Osteoblast (primary cell): Measurements from ENCODE around the gene DIAPH2. TPM values are rescaled to one million over a fixed set of nuclear protein-coding genes. Genes with fewer than 3 reads are reported as not detected.

Source experiments
- DNase-seq: peaks from one replicate; pipeline ENCODE4 v3.0.0; 2011; ENCODE audit warnings: low spot score, mixed read lengths; ENCODE audit not compliant: insufficient read length; ENCODE audit errors: missing footprints
- H2AFZ ChIP-seq: 2 replicates; pipeline ENCODE4 v1.6.0; 2011; ENCODE audit warnings: mild to moderate bottlenecking, low read length
- H3K27ac ChIP-seq: 2 replicates; pipeline ENCODE4 v1.5.1; 2011; ENCODE audit warnings: mild to moderate bottlenecking, low read depth, low read length, moderate library complexity
- H3K27me3 ChIP-seq: 2 replicates; pipeline ENCODE4 v1.6.0; 2012; ENCODE audit warnings: mild to moderate bottlenecking, control low read depth, inconsistent platforms, low read length, moderate library complexity; ENCODE audit not compliant: insufficient read depth
- H3K36me3 ChIP-seq: 2 replicates; pipeline ENCODE4 v1.5.1; 2011; ENCODE audit warnings: mild to moderate bottlenecking, low read length, control low read depth, moderate library complexity; ENCODE audit not compliant: insufficient read depth
- H3K4me1 ChIP-seq: 2 replicates; pipeline ENCODE4 v1.5.1; 2011; ENCODE audit warnings: mild to moderate bottlenecking, low read length, control low read depth, moderate library complexity; ENCODE audit not compliant: insufficient read depth
- H3K4me2 ChIP-seq: 2 replicates; pipeline ENCODE4 v1.6.0; 2011; ENCODE audit warnings: mild to moderate bottlenecking, low read length; ENCODE audit not compliant: insufficient read depth
- H3K4me3 ChIP-seq: fragments of 200-600 bp; sonication (generic); 3 replicates; pipeline ENCODE4 v1.5.1; 2012; ENCODE audit warnings: mild to moderate bottlenecking, low read length, inconsistent platforms; ENCODE audit not compliant: insufficient read depth
- H3K79me2 ChIP-seq: 2 replicates; pipeline ENCODE4 v1.6.0; 2012; ENCODE audit warnings: mild to moderate bottlenecking, low read length, control low read depth, inconsistent platforms; ENCODE audit not compliant: insufficient read depth
- H3K9me3 ChIP-seq: 2 replicates; pipeline ENCODE4 v1.5.1; 2011; ENCODE audit warnings: low read depth, low read length, control low read depth
- H4K20me1 ChIP-seq: 2 replicates; pipeline ENCODE4 v1.6.0; 2012; ENCODE audit warnings: mild to moderate bottlenecking, low read length, control low read depth; ENCODE audit not compliant: insufficient read depth
- CTCF ChIP-seq: IDR thresholded peaks from 2 replicates; pipeline ENCODE4 v1.5.1; 2011; ENCODE audit warnings: mild to moderate bottlenecking, low read depth, low read length, moderate library complexity; ENCODE audit errors: extremely low read depth
- total RNA-seq: library from RNA; depleted of rRNA; stranded (reverse); fragments of >200 nt; gene quantifications from 2 replicates; pipeline ENCODE4 v1.2.3, GENCODE V29; 2012

Gene DIAPH2
- total RNA-seq, 1 donor, result 21.0 TPM

GRCh38 chrX:97026406-97026805 lies 341.8 kb downstream of the DIAPH2 start:
- no peak overlapping the region for H3K4me2 ChIP-seq
- no peaks in the 10 kb centered on the region for H3K9me3 ChIP-seq
- H3K4me3 ChIP-seq, result no peak overlapping the region
- H3K27me3 ChIP-seq, result peaks cover 4% of the 10 kb centered on the region
- no peak overlapping the region for H3K27ac ChIP-seq
- no peak overlapping the region for H2AFZ ChIP-seq
- H4K20me1 ChIP-seq, result no peaks in the 10 kb centered on the region
- H3K79me2 ChIP-seq, result no peaks in the 10 kb centered on the region
- no peaks in the 10 kb centered on the region for H3K4me1 ChIP-seq
- no peak for TF ChIP-seq CTCF
- H3K36me3 ChIP-seq, result no peaks in the 10 kb centered on the region
- DNase-seq, result peak; percentile 9

DNA sequence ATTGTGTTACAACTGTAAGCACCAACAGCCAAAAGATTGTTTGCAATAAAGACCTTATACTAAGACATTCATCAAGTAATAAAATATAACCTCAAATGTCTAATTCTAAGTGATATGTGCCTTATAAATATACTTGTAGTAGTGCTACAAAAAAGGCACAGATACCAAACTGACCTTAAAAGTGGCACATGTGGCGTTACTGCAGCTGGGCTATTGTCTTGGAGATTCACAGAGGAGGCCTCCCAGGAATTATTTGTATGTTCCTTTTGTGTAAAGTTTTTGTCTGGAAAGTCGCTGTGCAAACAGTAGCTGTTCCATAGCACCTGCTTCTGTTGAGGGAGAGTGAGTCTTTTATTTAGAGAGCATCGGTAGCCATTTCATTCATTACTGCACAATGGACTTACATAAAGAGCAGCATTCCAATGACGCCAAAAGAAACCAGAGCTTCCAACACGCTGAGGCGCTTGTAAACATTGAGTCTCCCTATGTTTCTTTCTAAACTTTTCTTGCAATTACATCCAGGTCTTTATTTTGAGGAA lies 342.8 kb downstream of the DIAPH2 start:
- H3K4me2 ChIP-seq, result no peak overlapping the region
- H4K20me1 ChIP-seq, result no peaks in the 10 kb centered on the region
- H3K27ac ChIP-seq, result no peak overlapping the region
- H3K27me3 ChIP-seq, result peaks cover 4% of the 10 kb centered on the region
- no peak for DNase-seq
- no peaks in the 10 kb centered on the region for H3K4me1 ChIP-seq
- no peaks in the 10 kb centered on the region for H3K9me3 ChIP-seq
- no peaks in the 10 kb centered on the region for H3K79me2 ChIP-seq
- H3K4me3 ChIP-seq, result no peak overlapping the region
- H3K36me3 ChIP-seq, result no peaks in the 10 kb centered on the region
- H2AFZ ChIP-seq, result no peak overlapping the region
- TF ChIP-seq CTCF, result no peak

DNA sequence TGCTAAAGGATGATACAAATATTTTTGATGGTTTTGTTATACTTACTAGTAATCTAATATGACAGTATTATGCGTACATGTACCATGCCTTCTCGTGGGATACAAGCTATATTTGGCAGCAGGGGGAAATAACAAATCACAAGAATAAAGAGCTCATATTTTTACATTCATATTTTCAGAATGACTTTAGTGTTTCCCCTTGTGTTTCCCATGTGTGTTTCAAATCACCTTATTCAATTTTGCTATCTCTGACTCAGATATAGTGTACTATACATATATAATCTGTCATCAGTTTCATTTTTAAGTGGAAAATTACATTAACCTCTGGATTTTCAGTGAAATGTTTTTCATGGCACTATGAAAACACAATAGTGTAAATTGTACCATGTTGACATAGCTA lies 345.8 kb downstream of the DIAPH2 start:
- Histone ChIP-seq H3K9me3 (no peaks in the 10 kb centered on the region), H3K27ac (no peak overlapping the region), H3K27me3 (peaks cover 4% of the 10 kb centered on the region), H4K20me1 (no peaks in the 10 kb centered on the region), H3K4me3 (no peak overlapping the region), H3K79me2 (no peaks in the 10 kb centered on the region), H3K4me2 (no peak overlapping the region), H3K36me3 (no peaks in the 10 kb centered on the region), H2AFZ (no peak overlapping the region), H3K4me1 (no peaks in the 10 kb centered on the region)
- TF ChIP-seq CTCF, result no peak
- no peak for DNase-seq

GRCh38 chrX:97030947-97031346 lies 346.3 kb downstream of the DIAPH2 start:
- H3K27ac ChIP-seq, result no peak overlapping the region
- no peak overlapping the region for H2AFZ ChIP-seq
- H3K79me2 ChIP-seq, result no peaks in the 10 kb centered on the region
- no peak for DNase-seq
- TF ChIP-seq CTCF, result no peak
- H3K9me3 ChIP-seq, result no peaks in the 10 kb centered on the region
- no peak overlapping the region for H3K4me2 ChIP-seq
- peaks cover 4% of the 10 kb centered on the region for H3K27me3 ChIP-seq
- no peak overlapping the region for H3K4me3 ChIP-seq
- H4K20me1 ChIP-seq, result no peaks in the 10 kb centered on the region
- no peaks in the 10 kb centered on the region for H3K36me3 ChIP-seq
- H3K4me1 ChIP-seq, result no peaks in the 10 kb centered on the region
